HAP-1 (cell line): ENCODE results near the gene ABLIM1.

Experiments
- DNase-seq, 2 experiments: peaks; one replicate each; pipeline ENCODE4 v3.0.0-alpha.2; 2016 to 2020; ENCODE audit warnings: low spot score in 2 of 2
- H3K27me3 ChIP-seq: fragments of 250-450 bp; sonication (Bioruptor Pico); 2 replicates; pipeline ENCODE4 v1.5.1; 2020; ENCODE audit warnings: low read depth, mild to moderate bottlenecking, moderate library complexity
- H3K36me3 ChIP-seq: fragments of 250-450 bp; sonication (Bioruptor Pico); replicated peaks from 2 replicates; pipeline ENCODE4 v1.5.1; 2020; ENCODE audit warnings: mild to moderate bottlenecking
- H3K4me1 ChIP-seq: fragments of 250-450 bp; sonication (Bioruptor Pico); 2 replicates; pipeline ENCODE4 v1.5.1; 2020; ENCODE audit warnings: mild to moderate bottlenecking
- H3K4me3 ChIP-seq: fragments of 250-450 bp; sonication (Bioruptor Pico); 2 replicates; pipeline ENCODE4 v1.5.1; 2020; ENCODE audit warnings: mild to moderate bottlenecking, moderate library complexity
- H3K9me3 ChIP-seq: fragments of 250-450 bp; sonication (Bioruptor Pico); 2 replicates; pipeline ENCODE4 v1.5.1; 2020; ENCODE audit warnings: mild to moderate bottlenecking, moderate library complexity
- in situ Hi-C: fragments of 300-500 bp; cut with MboI; formaldehyde crosslinking; loops from 3 replicates; pipeline ENCODE4 v1.14.3; 2020; ENCODE audit warnings: low sequenced_read_pairs, inconsistent platforms, mixed read lengths

ABLIM1 gene

GRCh38 chr10:114616103-114616502, 42.0 kb downstream of the ABLIM1 start:
- Histone ChIP-seq H3K36me3 (no peaks in the 10 kb centered on the region), H3K4me1 (no peaks in the 10 kb centered on the region; the same call in 1 of the 2 replicates), H3K4me3 (no peak overlapping the region), H3K9me3 (no peaks in the 10 kb centered on the region), H3K27me3 (no peaks in the 10 kb centered on the region)
- in situ Hi-C loops: no loop called here
- DNase-seq: no peak

- H3K9me3 ChIP-seq: no peaks in the 10 kb centered on the region
- H3K36me3 ChIP-seq: no peaks in the 10 kb centered on the region
- no peak for DNase-seq
- in situ Hi-C loops: no loop called here
- no peaks in the 10 kb centered on the region for H3K27me3 ChIP-seq
- H3K4me1 ChIP-seq: no peaks in the 10 kb centered on the region; the same call in 1 of the 2 replicates
- no peak overlapping the region for H3K4me3 ChIP-seq
Measured at GRCh38 chr10:114615600-114616007, 42.5 kb downstream of the ABLIM1 start.

GRCh38 chr10:114613237-114613979, 44.7 kb downstream of the ABLIM1 start:
- no peaks in the 10 kb centered on the region for H3K36me3 ChIP-seq
- H3K9me3 ChIP-seq: no peaks in the 10 kb centered on the region

GRCh38 chr10:114611617-114612016, 46.5 kb downstream of the ABLIM1 start:
- H3K9me3 ChIP-seq: no peaks in the 10 kb centered on the region
- no peaks in the 10 kb centered on the region for H3K27me3 ChIP-seq
- H3K4me3 ChIP-seq: no peak overlapping the region
- DNase-seq: no peak
- H3K4me1 ChIP-seq: no peaks in the 10 kb centered on the region; the same call in 1 of the 2 replicates
- in situ Hi-C loops: no loop called here
- H3K36me3 ChIP-seq: no peaks in the 10 kb centered on the region

More at GRCh38 chr10:114613237-114613979, 44.7 kb downstream of the ABLIM1 start:
- no peaks in the 10 kb centered on the region; the same call in 1 of the 2 replicates for H3K4me1 ChIP-seq
- no peaks in the 10 kb centered on the region for H3K27me3 ChIP-seq
- in situ Hi-C loops: no loop called here
- no peak for DNase-seq
- no peak overlapping the region for H3K4me3 ChIP-seq

GRCh38 chr10:114609518-114610426, 48.3 kb downstream of the ABLIM1 start:
- in situ Hi-C loops: no loop called here
- H3K4me1 ChIP-seq: no peaks in the 10 kb centered on the region; the same call in 1 of the 2 replicates
- H3K27me3 ChIP-seq: no peaks in the 10 kb centered on the region
- DNase-seq: no peak
- no peak overlapping the region for H3K4me3 ChIP-seq
- H3K9me3 ChIP-seq: no peaks in the 10 kb centered on the region
- H3K36me3 ChIP-seq: no peaks in the 10 kb centered on the region

- in situ Hi-C loops: no loop called here
Measured at GRCh38 chr10:114607358-114607998, 50.6 kb downstream of the ABLIM1 start.

GRCh38 chr10:114605155-114605797, 52.8 kb downstream of the ABLIM1 start:
- in situ Hi-C loops: no loop called here
- Histone ChIP-seq H3K36me3 (no peaks in the 10 kb centered on the region), H3K4me3 (no peak overlapping the region), H3K4me1 (no peaks in the 10 kb centered on the region), H3K27me3 (no peaks in the 10 kb centered on the region), H3K9me3 (no peaks in the 10 kb centered on the region)
- DNase-seq: no peak

More at GRCh38 chr10:114607358-114607998, 50.6 kb downstream of the ABLIM1 start:
- H3K36me3 ChIP-seq: no peaks in the 10 kb centered on the region
- no peaks in the 10 kb centered on the region for H3K27me3 ChIP-seq
- H3K9me3 ChIP-seq: no peaks in the 10 kb centered on the region
- no peak for DNase-seq
- no peak overlapping the region for H3K4me3 ChIP-seq
- H3K4me1 ChIP-seq: no peaks in the 10 kb centered on the region; the same call in 1 of the 2 replicates

- in situ Hi-C loops: no loop called here
- H3K36me3 ChIP-seq: no peaks in the 10 kb centered on the region
- no peaks in the 10 kb centered on the region for H3K9me3 ChIP-seq
- H3K4me1 ChIP-seq: no peaks in the 10 kb centered on the region
- H3K27me3 ChIP-seq: no peaks in the 10 kb centered on the region
- no peak for DNase-seq
- H3K4me3 ChIP-seq: no peak overlapping the region
Measured at GRCh38 chr10:114604357-114605130, 53.5 kb downstream of the ABLIM1 start.

- no peaks in the 10 kb centered on the region for H3K27me3 ChIP-seq
- H3K9me3 ChIP-seq: no peaks in the 10 kb centered on the region
- in situ Hi-C loops: no loop called here
- DNase-seq: no peak
- no peaks in the 10 kb centered on the region for H3K4me1 ChIP-seq
- H3K36me3 ChIP-seq: no peaks in the 10 kb centered on the region
- no peak overlapping the region for H3K4me3 ChIP-seq
Measured at GRCh38 chr10:114603948-114604347, 54.1 kb downstream of the ABLIM1 start.

- Histone ChIP-seq H3K9me3 (no peaks in the 10 kb centered on the region), H3K4me1 (no peaks in the 10 kb centered on the region), H3K27me3 (no peaks in the 10 kb centered on the region), H3K4me3 (no peak overlapping the region), H3K36me3 (no peaks in the 10 kb centered on the region)
- in situ Hi-C loops: no loop called here
- DNase-seq: no peak
Measured at GRCh38 chr10:114603303-114603702, 54.8 kb downstream of the ABLIM1 start.

GRCh38 chr10:114600057-114600456, 58.0 kb downstream of the ABLIM1 start:
- in situ Hi-C loops: no loop called here
- DNase-seq: no peak

GRCh38 chr10:114596793-114597192, 61.3 kb downstream of the ABLIM1 start:
- Histone ChIP-seq H3K27me3 (no peaks in the 10 kb centered on the region), H3K9me3 (no peaks in the 10 kb centered on the region), H3K36me3 (no peaks in the 10 kb centered on the region; the same call in 1 of the 2 replicates), H3K4me3 (no peak overlapping the region), H3K4me1 (no peaks in the 10 kb centered on the region)
- in situ Hi-C loops: no loop called here
- DNase-seq: no peak

More at GRCh38 chr10:114600057-114600456, 58.0 kb downstream of the ABLIM1 start:
- Histone ChIP-seq H3K9me3 (no peaks in the 10 kb centered on the region), H3K4me3 (no peak overlapping the region), H3K27me3 (no peaks in the 10 kb centered on the region), H3K4me1 (no peaks in the 10 kb centered on the region), H3K36me3 (no peaks in the 10 kb centered on the region)
